HepG2 (cell line): Measurements from ENCODE around the gene IRF3. TPM values are rescaled to one million over a fixed set of nuclear protein-coding genes. Genes with fewer than 3 reads are reported as not detected.
A peak's percentile ranks its signal among the peaks of the same experiment; 100 is the strongest.

ENCODE experiments used
- BRD4 ChIP-seq: sonication (generic); formaldehyde crosslinking; IDR thresholded peaks from 2 replicates; pipeline ENCODE4 v1.4.0; 2020; ENCODE audit warnings: missing genetic modification reagents
- DMAP1 ChIP-seq: IDR thresholded peaks from 2 replicates; pipeline ENCODE4 v1.6.1; 2016
- GATA4 ChIP-seq: sonication (generic); IDR thresholded peaks from 2 replicates; pipeline ENCODE4 v1.6.1; 2016; ENCODE audit warnings: antibody characterized with exemption, low read depth, borderline replicate concordance
- GTF3A ChIP-seq: sonication (generic); formaldehyde crosslinking; conservative IDR thresholded peaks from 2 replicates; pipeline ENCODE4 v1.4.0; 2020; ENCODE audit warnings: mild to moderate bottlenecking, missing genetic modification reagents
- HNF1A ChIP-seq, 2 experiments: sonication (generic) in 1 of 2; formaldehyde crosslinking in 1 of 2; IDR thresholded peaks; 2 replicates each; pipeline versions ENCODE4 v1.4.0 to v1.6.1; 2016 to 2020; ENCODE audit warnings: borderline replicate concordance in 1 of 2, low read depth in 1 of 2, mild to moderate bottlenecking in 1 of 2, missing genetic modification reagents in 1 of 2
- KMT2A ChIP-seq: sonication (generic); formaldehyde crosslinking; IDR thresholded peaks from 2 replicates; pipeline ENCODE4 v1.4.0; 2020; ENCODE audit warnings: missing genetic modification reagents
- NCOA1 ChIP-seq: sonication (generic); formaldehyde crosslinking; IDR thresholded peaks from 2 replicates; pipeline ENCODE4 v1.9.0; 2021; ENCODE audit warnings: missing genetic modification reagents
- NR2F6 ChIP-seq, 2 experiments: IDR thresholded peaks; 2 replicates each; pipeline ENCODE4 v1.6.1; 2016; ENCODE audit warnings: antibody characterized with exemption in 1 of 2, mild to moderate bottlenecking in 1 of 2
- PAWR ChIP-seq: sonication (generic); formaldehyde crosslinking; IDR thresholded peaks from 2 replicates; pipeline ENCODE4 v1.4.0; 2020; ENCODE audit warnings: missing genetic modification reagents, mild to moderate bottlenecking, borderline replicate concordance
- PREB ChIP-seq: sonication (generic); formaldehyde crosslinking; IDR thresholded peaks from 2 replicates; pipeline ENCODE4 v1.4.0; 2020; ENCODE audit warnings: missing genetic modification reagents
- RORA ChIP-seq: sonication (generic); formaldehyde crosslinking; IDR thresholded peaks from 2 replicates; pipeline ENCODE4 v1.5.0; 2020; ENCODE audit warnings: mild to moderate bottlenecking, missing genetic modification reagents, moderate library complexity
- SMARCE1 ChIP-seq: fragments of 450-650 bp; IDR thresholded peaks from 2 replicates; pipeline ENCODE4 v1.6.1; 2017; ENCODE audit warnings: borderline replicate concordance
- TFDP2 ChIP-seq: sonication (generic); formaldehyde crosslinking; IDR thresholded peaks from 2 replicates; pipeline ENCODE4 v1.4.0; 2020; ENCODE audit warnings: missing genetic modification reagents
- ZKSCAN1 ChIP-seq: fragments of 150-350 bp; IDR thresholded peaks from 2 replicates; pipeline ENCODE4 v1.6.1; 2014; ENCODE audit warnings: low read length
- ZNF124 ChIP-seq: sonication (generic); formaldehyde crosslinking; IDR thresholded peaks from 2 replicates; pipeline ENCODE4 v1.4.0; 2020; ENCODE audit warnings: missing genetic modification reagents
- ZNF24 ChIP-seq: fragments of 450-650 bp; IDR thresholded peaks from 2 replicates; pipeline ENCODE4 v1.6.1; 2017; ENCODE audit warnings: antibody characterized with exemption, mild to moderate bottlenecking
- ZNF296 ChIP-seq: sonication (generic); formaldehyde crosslinking; conservative IDR thresholded peaks from 2 replicates; pipeline ENCODE4 v1.5.0; 2020; ENCODE audit warnings: mild to moderate bottlenecking, missing genetic modification reagents
- ZNF564 ChIP-seq: sonication (generic); formaldehyde crosslinking; IDR thresholded peaks from 2 replicates; pipeline ENCODE4 v1.8.1; 2023; ENCODE audit warnings: mild to moderate bottlenecking, missing genetic modification reagents
- ZNF567 ChIP-seq: sonication (generic); formaldehyde crosslinking; IDR thresholded peaks from 2 replicates; pipeline ENCODE4 v1.8.1; 2023; ENCODE audit warnings: mild to moderate bottlenecking, missing genetic modification reagents, borderline replicate concordance
- ZNF572 ChIP-seq: sonication (generic); formaldehyde crosslinking; IDR thresholded peaks from 2 replicates; pipeline ENCODE4 v1.5.1; 2020; ENCODE audit warnings: mild to moderate bottlenecking, missing genetic modification reagents
- ZNF577 ChIP-seq: sonication (generic); formaldehyde crosslinking; IDR thresholded peaks from 2 replicates; pipeline ENCODE4 v1.4.0; 2020; ENCODE audit warnings: mild to moderate bottlenecking, low read depth, missing genetic modification reagents, borderline replicate concordance
- ZNF713 ChIP-seq: sonication (generic); formaldehyde crosslinking; IDR thresholded peaks from 2 replicates; pipeline ENCODE4 v1.4.0; 2020; ENCODE audit warnings: mild to moderate bottlenecking, missing genetic modification reagents
- ZNF792 ChIP-seq: IDR thresholded peaks from 2 replicates; pipeline ENCODE4 v1.6.1; 2016
- ZSCAN12 ChIP-seq: sonication (generic); formaldehyde crosslinking; IDR thresholded peaks from 2 replicates; pipeline ENCODE4 v1.9.0; 2021; ENCODE audit warnings: mild to moderate bottlenecking, missing genetic modification reagents
- polyA plus RNA-seq, 8 experiments: library from polyadenylated mRNA; depleted of rRNA in 3 of 8; stranded (reverse) in 7 of 8; unstranded in 1 of 8; fragments of >200 nt; fragmentation: Illumina TruSeq in 4 of 8; extraction: Trizol in 4 of 8; gene quantifications; 2 replicates each; pipeline versions ENCODE4 v1.2.1 to v1.2.3, GENCODE V29; 2011 to 2016; ENCODE audit warnings: low read depth in 4 of 8, missing spikeins in 1 of 8, mixed read lengths in 1 of 8; ENCODE audit not compliant: insufficient read depth in 1 of 8
- total RNA-seq, 5 experiments: library from RNA; depleted of rRNA; stranded (reverse); fragments of >200 nt; fragmentation: Illumina TruSeq; extraction: Trizol; gene quantifications; 2 replicates each; pipeline ENCODE4 v1.2.3, GENCODE V29; 2016; ENCODE audit warnings: low read depth in 1 of 5

IRF3 gene
- total and polyA plus RNA-seq, 2 of the 13 experiments (the other 11 are each of a cell fraction or from before 2014, with no cell fraction given): 61.9 to 65.5 TPM

- no peak for TF ChIP-seq GATA4
- TF ChIP-seq BRD4 (CRISPR knock-in tag): no peak; the same call in 1 of the 2 replicates
- TF ChIP-seq ZNF564: 0 out of 2 replicates have a peak, but pooled peaks have one; percentile 61
- no peak for TF ChIP-seq ZNF577 (CRISPR knock-in tag)
- TF ChIP-seq ZNF792 (CRISPR knock-in tag): 0 out of 2 replicates have a peak, but pooled peaks have one; percentile 42
- no peak for TF ChIP-seq HNF1A (IDR thresholded peaks at IDR 0.05; ENCODE audit: low read depth)
- peak; percentile 74 for TF ChIP-seq HNF1A (CRISPR knock-in tag; IDR thresholded peaks at IDR 0.05; ENCODE audit: borderline replicate concordance)
- TF ChIP-seq ZNF296: no peak
- no peak for TF ChIP-seq ZSCAN12
- 0 out of 2 replicates have a peak, but pooled peaks have one; percentile 30 for TF ChIP-seq ZKSCAN1
- TF ChIP-seq ZNF124: peak; percentile 22; the same call in 1 of the 2 replicates
- TF ChIP-seq SMARCE1: no peak
- TF ChIP-seq ZNF24: no peak
- no peak for TF ChIP-seq ZNF713 (CRISPR knock-in tag)
- no peak; the same call in 1 of the 2 replicates for TF ChIP-seq ZNF567 (CRISPR knock-in tag)
- TF ChIP-seq RORA (CRISPR knock-in tag): no peak
- TF ChIP-seq TFDP2 (CRISPR knock-in tag): peak; percentile 92
- TF ChIP-seq PREB (CRISPR knock-in tag): no peak
- no peak for TF ChIP-seq ZNF572 (CRISPR knock-in tag)
- peak; percentile 22; the same call in 1 of the 2 replicates for TF ChIP-seq KMT2A (CRISPR knock-in tag)
- TF ChIP-seq PAWR (CRISPR knock-in tag): no peak
- TF ChIP-seq NCOA1 (CRISPR knock-in tag): peak; percentile 67; the same call in 1 of the 2 replicates
- no peak for TF ChIP-seq GTF3A (CRISPR knock-in tag)
- TF ChIP-seq NR2F6 (IDR thresholded peaks at IDR 0.05): no peak
- peak; percentile 74 for TF ChIP-seq NR2F6 (CRISPR knock-in tag; IDR thresholded peaks at IDR 0.05)
- TF ChIP-seq DMAP1 (CRISPR knock-in tag): peak; percentile 68; the same call in 1 of the 2 replicates
Measured at GRCh38 chr19:49641688-49642491, 23.8 kb downstream of the IRF3 start, which contains the start of gene SCAF1 (continued).
